HFF-Myc (cell line): ENCODE data around the gene DGKQ.
"Not testable (repeated sequence)": the region's sequence is repeated elsewhere in the genome, so short reads cannot be mapped to it uniquely, and the experiment has no call there.

Source experiments
- DNase-seq: peaks from one replicate; pipeline ENCODE4 v3.0.0-alpha.2; 2011; ENCODE audit warnings: low read depth; ENCODE audit errors: extremely low read depth
- H3K4me3 ChIP-seq: replicated peaks from 2 replicates; pipeline ENCODE4 v1.5.1; 2011; ENCODE audit warnings: low read depth, mild to moderate bottlenecking, control low read depth, low read length
- TF ChIP-seq, protein P1 (sequence below): IDR thresholded peaks from 2 replicates; pipeline ENCODE4 v1.5.1; 2012; ENCODE audit warnings: mild to moderate bottlenecking, low read depth, low read length, control low read depth; ENCODE audit errors: missing control alignments

DGKQ gene

DNA sequence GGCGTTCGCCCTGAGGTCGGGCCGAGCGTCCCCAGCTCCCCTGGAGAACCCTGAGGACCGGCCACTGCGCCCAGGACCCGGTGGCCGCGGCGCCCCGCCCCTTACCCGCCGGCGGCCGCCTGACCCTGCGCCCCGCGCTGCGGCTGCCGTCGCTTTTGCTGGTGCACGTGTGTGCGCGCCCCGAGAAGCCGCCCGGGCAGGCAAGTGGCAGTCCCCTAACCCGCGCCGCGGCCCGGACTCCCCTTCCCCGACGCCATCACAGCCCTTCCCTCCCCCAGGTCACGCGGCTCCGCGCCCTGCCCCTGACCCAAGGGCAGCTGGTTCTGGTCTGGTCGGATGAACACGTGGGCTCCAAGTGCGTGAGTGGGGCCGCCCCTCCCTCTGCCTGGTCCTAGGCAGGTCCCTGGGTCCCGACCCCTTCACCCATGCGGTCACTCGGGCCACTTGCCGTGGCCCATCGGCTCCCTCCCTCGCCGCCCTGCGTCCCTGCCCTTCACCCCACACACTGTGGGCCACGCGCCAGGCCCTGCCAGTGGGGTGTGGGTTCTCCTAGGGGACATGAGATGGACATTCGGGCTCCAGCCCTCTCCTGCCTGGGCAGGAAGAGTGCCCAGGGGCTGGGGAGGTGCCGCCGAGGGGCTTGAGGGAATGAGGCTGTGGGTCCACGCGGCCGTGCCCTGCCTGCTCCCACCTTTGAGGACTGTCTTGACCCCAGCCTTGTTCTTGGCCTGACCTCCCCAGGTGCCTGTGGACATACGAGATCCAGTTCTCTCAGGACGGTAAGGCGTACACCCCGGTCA is 30.1 kb upstream of the DGKQ start:
- no peak for DNase-seq

DNA sequence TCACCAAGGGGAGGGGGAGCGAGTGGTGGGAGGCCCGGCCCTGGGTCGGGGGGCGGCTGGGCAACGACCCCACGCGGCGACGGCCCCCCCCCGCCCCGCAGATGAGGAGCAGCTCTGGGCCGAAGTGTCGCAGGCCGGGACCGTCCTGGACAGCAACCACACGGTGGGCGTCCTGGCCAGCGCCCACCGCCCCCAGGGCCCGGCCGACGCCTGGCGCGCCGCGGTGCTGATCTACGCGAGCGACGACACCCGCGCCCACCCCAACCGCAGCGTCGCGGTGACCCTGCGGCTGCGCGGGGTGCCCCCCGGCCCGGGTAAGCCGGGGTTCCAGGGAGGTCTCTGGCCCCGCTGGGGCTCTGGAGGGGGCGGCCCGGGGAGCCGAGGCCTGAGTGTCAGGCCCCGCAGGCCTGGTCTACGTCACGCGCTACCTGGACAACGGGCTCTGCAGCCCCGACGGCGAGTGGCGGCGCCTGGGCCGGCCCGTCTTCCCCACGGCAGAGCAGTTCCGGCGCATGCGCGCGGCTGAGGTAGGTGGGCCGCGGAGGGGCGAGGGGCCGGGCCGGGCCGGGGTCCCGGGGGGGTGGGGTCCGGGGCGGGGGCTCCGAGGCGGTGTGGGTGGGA is 29.4 kb upstream of the DGKQ start:
- H3K4me3 ChIP-seq = no peak overlapping the region
- TF ChIP-seq, protein P1, sequence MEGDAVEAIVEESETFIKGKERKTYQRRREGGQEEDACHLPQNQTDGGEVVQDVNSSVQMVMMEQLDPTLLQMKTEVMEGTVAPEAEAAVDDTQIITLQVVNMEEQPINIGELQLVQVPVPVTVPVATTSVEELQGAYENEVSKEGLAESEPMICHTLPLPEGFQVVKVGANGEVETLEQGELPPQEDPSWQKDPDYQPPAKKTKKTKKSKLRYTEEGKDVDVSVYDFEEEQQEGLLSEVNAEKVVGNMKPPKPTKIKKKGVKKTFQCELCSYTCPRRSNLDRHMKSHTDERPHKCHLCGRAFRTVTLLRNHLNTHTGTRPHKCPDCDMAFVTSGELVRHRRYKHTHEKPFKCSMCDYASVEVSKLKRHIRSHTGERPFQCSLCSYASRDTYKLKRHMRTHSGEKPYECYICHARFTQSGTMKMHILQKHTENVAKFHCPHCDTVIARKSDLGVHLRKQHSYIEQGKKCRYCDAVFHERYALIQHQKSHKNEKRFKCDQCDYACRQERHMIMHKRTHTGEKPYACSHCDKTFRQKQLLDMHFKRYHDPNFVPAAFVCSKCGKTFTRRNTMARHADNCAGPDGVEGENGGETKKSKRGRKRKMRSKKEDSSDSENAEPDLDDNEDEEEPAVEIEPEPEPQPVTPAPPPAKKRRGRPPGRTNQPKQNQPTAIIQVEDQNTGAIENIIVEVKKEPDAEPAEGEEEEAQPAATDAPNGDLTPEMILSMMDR = no peak
- DNase-seq = no peak

More for the DNA sequence above, 30.1 kb upstream of the DGKQ start:
- TF ChIP-seq, protein P1 = no peak
- no peak overlapping the region for H3K4me3 ChIP-seq

DNA sequence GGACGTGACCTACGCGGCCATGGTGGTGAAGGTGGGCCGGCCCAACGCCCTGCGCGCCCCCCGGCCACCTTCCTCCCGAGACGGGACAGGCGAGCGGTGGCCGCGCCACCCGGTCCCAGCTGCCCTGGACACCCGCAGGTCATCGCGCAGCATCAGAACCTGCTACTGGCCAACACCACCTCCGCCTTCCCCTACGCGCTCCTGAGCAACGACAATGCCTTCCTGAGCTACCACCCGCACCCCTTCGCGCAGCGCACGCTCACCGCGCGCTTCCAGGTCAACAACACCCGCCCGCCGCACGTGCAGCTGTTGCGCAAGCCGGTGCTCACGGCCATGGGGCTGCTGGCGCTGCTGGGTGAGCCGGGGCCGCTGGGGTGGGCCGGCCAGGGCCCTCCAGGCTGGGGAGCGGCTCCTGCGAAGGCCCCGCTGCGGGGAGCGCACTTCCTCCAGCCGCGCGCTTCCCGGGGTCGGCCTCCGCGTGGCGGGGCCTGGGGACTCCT is 28.8 kb upstream of the DGKQ start:
- H3K4me3 ChIP-seq = no peak overlapping the region
- TF ChIP-seq, protein P1 = no peak
- DNase-seq = no peak

DNA sequence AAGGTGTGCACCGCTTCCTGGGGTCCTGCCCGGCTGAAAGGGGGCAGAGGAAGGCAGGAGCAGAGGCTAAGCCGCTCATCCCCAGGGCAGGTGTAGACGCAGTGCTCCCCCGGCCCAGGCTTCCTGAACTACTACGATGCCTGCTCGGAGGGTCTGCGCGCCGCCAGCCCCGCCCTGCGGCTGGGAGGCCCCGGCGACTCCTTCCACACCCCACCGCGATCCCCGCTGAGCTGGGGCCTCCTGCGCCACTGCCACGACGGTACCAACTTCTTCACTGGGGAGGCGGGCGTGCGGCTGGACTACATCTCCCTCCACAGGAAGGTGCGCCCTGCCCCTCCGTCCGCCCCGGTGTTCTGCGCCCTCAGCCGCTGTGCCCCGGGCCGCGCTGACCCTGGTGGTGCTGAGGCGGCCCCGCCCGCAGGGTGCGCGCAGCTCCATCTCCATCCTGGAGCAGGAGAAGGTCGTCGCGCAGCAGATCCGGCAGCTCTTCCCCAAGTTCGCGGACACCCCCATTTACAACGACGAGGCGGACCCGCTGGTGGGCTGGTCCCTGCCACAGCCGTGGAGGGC is 28.3 kb upstream of the DGKQ start:
- no peak overlapping the region for H3K4me3 ChIP-seq
- no peak for DNase-seq
- TF ChIP-seq, protein P1 = no peak

DNA sequence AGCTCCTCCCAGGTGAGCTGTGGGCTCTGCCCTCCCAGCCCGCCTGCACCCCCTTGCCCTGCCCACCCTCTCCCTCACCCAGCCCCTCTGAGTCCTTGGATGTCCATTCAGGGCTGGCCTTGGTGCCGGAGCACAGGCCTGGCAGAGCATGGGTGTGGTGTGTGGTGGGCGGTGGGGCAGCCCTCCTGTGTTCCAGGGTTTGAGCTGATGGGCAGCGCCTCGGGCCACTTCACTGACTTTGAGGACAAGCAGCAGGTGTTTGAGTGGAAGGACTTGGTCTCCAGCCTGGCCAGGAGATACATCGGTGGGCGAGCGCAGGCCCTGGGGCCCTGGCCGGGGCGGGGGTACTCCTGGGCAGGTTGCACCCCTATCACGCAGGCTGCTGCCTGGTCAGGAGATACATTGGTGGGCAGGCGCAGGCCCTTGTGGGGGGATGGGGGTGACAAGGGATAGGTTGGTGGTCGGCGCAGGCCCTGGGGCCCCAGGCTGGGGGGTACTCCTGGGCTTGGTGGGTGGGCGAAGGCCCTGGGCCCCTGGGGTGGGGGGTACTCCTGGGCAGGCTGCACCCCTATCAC is 27.4 kb upstream of the DGKQ start:
- TF ChIP-seq, protein P1 = no peak
- H3K4me3 ChIP-seq = no peak overlapping the region
- no peak for DNase-seq

DNA sequence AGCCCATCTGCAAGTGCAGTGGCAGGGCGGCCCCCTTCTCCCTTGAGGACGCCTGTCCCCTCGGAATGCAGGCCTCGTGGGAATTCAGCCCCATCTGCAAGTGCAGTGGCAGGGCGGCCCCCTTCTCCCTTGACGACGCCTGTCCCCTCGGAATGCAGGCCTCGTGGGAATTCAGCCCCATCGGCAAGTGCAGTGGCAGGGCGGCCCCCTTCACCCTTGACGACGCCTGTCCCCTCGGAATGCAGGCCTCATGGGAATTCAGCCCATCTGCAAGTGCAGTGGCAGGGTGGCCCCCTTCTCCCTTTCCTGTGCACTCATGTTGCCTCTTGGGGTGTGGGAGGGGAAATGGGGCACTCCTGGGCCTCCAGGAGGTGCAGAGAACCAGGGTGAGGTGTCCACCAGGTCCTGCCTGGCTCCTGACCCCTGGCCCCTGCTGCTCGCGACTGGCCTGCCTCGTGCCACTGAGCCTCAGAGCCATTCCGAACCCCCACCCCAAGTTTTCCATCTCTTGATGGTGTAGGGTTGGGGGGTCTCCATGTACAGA is 26.6 kb upstream of the DGKQ start:
- no peak overlapping the region for H3K4me3 ChIP-seq
- TF ChIP-seq, protein P1 = no peak
- DNase-seq = no peak

DNA sequence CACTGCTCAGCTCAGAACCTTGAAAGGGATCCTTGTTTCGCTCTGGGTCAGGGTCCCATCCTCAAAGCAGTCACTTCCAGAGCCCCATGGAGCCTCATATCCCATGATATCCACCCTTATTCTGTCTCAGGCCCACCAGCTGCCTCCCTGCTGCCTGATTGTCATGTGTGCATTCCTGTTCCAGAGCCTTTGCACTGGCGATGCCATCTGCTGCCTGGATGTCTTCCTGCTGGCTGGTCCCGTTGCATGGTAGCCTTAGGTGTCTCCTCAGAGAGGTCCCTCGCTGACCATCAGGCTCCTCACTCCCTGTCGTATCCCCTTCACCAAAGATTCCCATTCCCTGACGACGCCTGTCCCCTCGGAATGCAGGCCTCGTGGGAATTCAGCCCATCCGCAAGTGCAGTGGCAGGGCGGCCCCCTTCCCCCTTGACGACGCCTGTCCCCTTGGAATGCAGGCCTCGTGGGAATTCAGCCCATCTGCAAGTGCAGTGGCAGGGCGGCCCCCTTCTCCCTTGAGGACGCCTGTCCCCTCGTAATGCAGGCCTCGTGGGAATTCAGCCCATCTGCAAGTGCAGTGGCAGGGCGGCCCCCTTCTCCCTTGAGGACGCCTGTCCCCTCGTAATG is 26.0 kb upstream of the DGKQ start:
- not testable (repeated sequence) for H3K4me3 ChIP-seq, DNase-seq
